OCI-M2 (cell line): ENCODE measurements around the gene MAGI2.

Experiments
- DNase-seq: peaks from one replicate; lab custom pipeline; 2025; ENCODE audit not compliant: unreplicated experiment; lab: John Stamatoyannopoulos, UW

MAGI2 gene

DNA sequence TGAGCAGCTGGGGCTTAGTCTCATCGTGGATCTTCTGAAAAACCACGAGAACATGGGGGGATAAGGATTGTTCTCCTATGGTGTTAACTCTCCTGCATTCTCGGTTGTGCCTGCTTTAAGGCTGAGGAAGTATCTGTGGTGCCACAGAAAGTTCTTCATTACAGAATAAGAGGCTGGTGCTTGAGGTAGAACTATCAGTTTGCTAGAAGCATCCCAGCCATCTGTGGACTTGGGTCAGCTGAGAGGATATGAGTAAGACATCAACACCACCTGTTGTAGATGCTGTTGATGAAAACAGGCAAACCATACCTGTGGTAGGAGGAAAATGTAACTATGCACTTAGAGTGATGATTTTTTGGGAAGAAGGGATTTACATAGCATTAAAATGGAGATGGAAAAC, 1238.3 kb downstream of the MAGI2 start:
- no peak for DNase-seq

DNA sequence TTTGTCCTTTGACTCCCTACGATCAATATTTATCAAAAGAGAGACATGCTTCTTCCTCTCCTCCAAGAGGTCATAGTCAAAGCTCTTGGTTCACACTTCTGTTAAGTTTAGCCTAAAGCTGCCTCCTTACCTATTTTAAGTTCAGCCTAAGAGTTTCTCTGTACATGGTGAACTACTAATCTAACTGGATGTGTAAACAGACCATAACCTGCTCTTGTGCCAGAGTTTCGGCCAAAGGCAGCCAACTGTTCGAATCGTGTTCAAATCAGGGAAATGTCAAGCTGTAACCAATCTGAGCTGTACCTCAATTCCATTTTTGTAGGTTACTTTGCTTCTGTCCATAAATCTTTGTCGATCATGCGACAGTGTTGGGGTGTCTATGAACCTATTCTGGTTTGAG, 1240.1 kb downstream of the MAGI2 start:
- DNase-seq, result no peak

DNA sequence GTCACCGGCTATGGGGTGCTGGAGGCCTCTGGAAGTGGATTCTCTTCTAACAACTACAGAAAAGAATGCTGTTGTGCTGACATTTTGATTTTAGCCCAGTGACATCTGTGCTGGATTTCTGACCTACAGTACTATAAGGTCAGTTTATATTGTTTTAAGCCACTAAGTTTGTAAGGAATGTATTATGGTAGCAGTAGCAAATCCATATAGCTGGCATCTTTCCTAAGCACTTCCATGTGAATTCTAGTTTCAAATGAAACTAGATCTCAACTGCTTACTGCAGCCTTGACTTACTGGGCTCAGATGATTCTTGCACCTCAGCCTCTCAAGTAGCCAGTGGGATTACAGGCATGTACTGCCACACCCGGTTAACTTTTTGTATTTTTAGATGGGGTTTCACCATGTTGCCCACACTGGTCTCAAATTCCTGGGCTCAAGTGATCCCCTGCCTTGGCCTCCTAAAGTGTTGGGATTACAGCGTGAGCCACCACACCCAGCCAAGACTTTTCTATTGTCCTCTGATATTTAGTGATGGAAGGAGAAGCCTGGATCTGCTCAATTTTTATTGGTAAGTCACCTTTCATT, 1240.9 kb downstream of the MAGI2 start:
- DNase-seq, result no peak

GRCh38 chr7:78207269-78207668, 1246.2 kb downstream of the MAGI2 start:
- no peak for DNase-seq

DNA sequence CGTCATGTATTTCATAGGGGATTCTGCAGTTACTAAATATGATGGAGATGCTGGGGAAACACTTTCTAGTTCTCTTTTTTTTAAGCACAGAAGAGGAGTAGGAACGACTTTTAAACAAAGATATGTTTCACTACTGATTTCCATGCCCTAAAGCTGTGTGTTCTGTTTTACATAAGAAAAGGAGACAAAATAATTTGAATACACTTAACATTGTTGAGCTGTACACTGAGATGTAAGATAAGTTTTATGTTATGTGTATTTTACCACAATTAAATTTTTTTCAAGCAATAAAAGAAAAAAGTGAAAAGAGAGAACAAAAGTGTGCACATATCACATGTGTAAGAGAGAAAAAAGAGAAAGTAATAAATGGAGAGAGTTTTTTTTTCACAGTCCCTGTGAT, 1246.7 kb downstream of the MAGI2 start:
- DNase-seq, result no peak

DNA sequence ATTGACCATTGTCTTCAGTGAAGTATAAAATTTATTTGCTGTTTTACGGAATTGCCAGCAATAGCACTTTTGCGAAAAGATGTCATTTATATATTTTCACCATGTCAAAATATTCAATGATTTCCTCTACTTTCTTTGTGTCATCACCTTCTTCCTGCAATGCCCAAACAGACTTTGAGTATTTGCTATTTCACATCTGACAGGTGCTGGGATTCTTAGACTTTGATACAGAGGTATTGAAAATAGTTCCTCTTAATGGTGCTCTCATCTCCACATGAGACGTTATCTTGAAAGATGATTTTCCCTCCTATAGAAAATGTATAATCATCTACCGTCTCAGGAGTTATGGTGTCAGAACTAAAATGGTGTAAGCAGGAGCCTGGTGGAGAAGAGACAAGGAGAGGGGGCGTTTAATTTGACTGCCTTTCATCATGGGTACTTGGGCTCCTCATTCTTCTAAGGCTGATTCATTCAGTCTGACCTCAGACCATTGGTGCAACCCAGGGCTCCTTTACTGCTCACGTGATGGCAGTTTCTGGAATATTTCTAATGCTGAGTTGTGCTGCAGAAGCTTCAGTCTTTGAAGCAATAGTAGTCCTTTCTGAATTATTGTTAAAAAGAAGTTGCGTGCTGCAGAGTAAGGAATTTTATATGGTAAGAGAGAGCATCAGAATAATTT, 1250.3 kb downstream of the MAGI2 start:
- DNase-seq, result no peak

- no peak for DNase-seq
Observed at GRCh38 chr7:78198756-78199155, 1254.7 kb downstream of the MAGI2 start.

- no peak for DNase-seq
Observed at GRCh38 chr7:78197447-78197846, 1256.0 kb downstream of the MAGI2 start.

DNA sequence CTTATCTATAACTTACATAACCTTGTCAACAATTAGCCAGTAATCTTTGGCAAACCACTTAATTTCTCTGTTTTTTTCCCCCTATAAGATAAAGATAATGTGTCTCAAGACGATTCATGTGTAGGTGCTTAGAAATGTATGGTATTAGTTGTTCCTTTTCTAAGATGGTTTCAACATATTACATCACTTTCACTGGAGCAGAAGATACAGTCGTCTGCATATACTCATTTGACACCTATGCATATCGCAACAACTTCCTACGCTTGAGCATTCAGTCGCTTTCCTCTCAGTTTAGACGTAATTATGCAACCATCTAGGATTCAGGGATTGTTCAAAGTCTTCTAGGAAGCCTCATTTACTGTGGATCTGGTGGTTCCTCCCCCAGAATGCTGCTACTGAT, 1258.2 kb downstream of the MAGI2 start:
- DNase-seq, result no peak

DNA sequence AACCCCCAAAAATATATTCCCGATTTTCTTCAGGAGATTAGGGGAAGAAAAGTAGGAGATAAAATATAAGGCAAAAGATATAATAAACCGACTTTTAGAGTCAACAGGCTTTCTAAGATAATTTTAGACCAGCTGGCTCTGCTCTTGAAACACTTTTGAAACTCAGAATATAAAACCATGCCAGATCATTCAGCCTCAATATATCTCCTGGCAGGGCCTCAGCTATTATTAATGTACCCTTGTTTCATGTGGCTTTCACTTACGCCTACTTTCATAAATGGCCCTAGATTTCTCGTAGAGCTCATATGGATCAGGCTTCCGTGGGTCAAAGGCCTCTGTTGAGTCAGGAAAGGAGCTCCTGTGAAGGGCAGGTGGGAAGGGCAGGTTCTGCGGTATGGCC, 1258.9 kb downstream of the MAGI2 start:
- DNase-seq, result no peak

- DNase-seq, result no peak
Observed at GRCh38 chr7:78191475-78192079, 1261.9 kb downstream of the MAGI2 start.

- DNase-seq, result no peak
Observed at GRCh38 chr7:78189762-78190161, 1263.7 kb downstream of the MAGI2 start.

DNA sequence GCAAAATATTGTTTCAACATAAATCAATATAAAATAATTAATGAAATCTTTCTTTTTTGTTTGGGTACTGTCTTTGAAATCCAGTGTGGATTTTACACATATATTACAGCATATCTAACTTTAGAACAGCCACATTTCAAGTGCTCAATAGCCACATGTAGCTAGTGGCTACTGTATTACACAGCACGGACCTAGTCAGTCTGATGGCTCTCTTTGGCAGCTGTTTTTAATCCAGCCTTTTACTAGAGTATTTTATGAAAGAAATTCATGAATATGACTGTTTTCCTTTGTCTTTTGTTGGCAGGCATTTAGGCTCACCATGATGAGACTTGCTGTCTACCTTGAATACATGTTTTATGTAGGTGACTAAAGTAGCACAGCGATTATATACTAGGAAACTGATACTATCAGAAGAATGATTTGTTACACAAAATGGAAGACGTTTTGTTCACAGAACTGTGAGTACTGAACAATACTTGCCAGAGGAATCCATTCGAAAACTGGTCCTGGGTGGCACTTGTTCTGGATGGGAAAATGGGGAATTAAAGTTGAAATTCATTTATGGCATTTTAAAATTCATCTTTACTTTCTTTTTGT, 1268.2 kb downstream of the MAGI2 start:
- DNase-seq, result no peak

DNA sequence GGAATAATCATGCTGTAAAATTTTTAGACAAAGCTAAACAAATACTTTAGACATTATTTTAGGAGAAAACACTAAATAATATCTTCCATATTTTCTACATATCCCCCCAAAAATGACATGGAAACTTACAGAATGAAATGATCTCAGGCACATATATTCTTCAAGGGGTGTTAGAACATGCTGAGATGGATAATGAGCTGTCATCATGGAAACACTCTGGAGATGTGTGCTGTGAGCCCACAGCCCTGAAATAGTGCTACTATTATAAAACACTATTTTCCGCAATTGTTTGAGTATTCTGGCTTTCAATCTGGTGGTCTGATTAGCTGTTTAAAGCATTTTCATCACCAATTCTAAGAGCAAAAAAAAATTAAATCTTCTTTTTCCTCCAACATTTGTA, 1269.2 kb downstream of the MAGI2 start:
- no peak for DNase-seq

GRCh38 chr7:78179827-78180477, 1273.5 kb downstream of the MAGI2 start:
- DNase-seq, result no peak

DNA sequence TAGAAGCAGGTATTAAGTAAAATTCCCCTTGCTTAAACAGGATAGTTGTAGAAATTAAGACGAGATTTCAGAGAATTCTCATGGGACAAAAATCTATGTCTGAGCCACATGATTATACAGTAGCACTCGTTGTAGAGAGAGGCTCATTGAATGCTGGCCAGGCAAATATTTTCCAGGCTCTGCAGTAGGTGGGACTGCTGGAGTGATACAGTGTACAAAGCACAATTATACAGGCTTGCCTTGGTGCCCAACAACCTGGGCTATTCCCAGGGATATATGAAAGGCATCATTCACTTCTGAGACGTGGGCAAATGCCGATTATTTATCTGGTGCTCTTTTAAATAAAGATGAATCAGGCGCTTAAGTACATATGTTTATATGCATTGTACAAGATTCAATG, 1274.3 kb downstream of the MAGI2 start:
- no peak for DNase-seq

DNA sequence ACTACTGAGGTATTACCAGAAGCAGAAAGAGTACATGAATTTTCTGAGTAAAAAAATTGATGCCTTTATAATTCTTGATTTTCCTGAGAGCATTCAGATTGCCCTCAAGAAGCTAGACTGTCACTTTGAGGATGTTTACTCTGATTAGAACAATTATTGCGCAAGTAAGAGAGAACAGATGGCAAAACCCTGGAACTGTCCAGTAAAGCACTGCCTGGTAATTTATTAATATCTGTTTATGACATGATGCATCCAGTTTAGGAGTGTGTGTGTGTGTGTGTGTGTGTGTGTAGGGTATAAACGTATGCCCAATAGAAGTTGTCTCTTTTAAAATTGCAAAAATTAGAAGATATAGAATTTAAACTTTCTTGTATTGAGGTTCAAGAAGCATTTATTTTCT, 1275.1 kb downstream of the MAGI2 start:
- DNase-seq, result no peak

GRCh38 chr7:78176171-78176570, 1277.3 kb downstream of the MAGI2 start:
- DNase-seq, result no peak

- no peak for DNase-seq
Observed at GRCh38 chr7:78175330-78176100, 1278.0 kb downstream of the MAGI2 start.

GRCh38 chr7:78173666-78174065, 1279.8 kb downstream of the MAGI2 start:
- DNase-seq, result no peak
